CD4-positive, alpha-beta T cell (primary cell): ENCODE measurements around the gene RASAL3. TPM values are rescaled to one million over a fixed set of nuclear protein-coding genes. Genes with fewer than 3 reads are reported as not detected.

Source experiments
- ATAC-seq: fragments of 200-7000 bp; cut with Tn5 transposase; one replicate; pipeline ENCODE4 v1.10.0; 2022; ENCODE audit warnings: mild to moderate bottlenecking; ENCODE audit not compliant: poor library complexity
- CTCF ChIA-PET: fragments of 350-600 bp; sonication (Branson Sonifier 250); formaldehyde crosslinking; loops from one replicate; lab custom pipeline; 2021; ENCODE audit warnings: antibody characterized with exemption, inconsistent platforms; lab: Charles Lee
- POLR2A ChIA-PET: fragments of 350-600 bp; sonication (Branson Sonifier 250); formaldehyde crosslinking; loops from one replicate; lab custom pipeline; 2021; ENCODE audit warnings: antibody characterized with exemption, inconsistent platforms; lab: Charles Lee
- DNase-seq, 14 experiments: peaks; one replicate each; pipeline ENCODE4 v3.0.0-alpha.2; 2013 to 2020; ENCODE audit warnings: mixed read lengths in 2 of 14
- H3K27ac ChIP-seq, 2 donors: one replicate each; pipeline versions ENCODE4 v1.5.1 to v1.7.0; 2013; ENCODE audit warnings: low read length in 2 of 2, low read depth in 1 of 2, mild to moderate bottlenecking in 1 of 2
- H3K27me3 ChIP-seq, 2 experiments: 1 replicate in 1 of 2; 2 replicates in 1 of 2; pipeline versions ENCODE4 v1.6.1 to v1.7.0; 2013; ENCODE audit warnings: low read length in 2 of 2, control low read depth in 1 of 2, mild to moderate bottlenecking in 1 of 2, moderate library complexity in 1 of 2; ENCODE audit not compliant: insufficient read depth in 2 of 2, control insufficient read depth in 1 of 2
- H3K36me3 ChIP-seq: one replicate; pipeline ENCODE4 v1.6.1; 2013; ENCODE audit warnings: low read length, control low read depth; ENCODE audit not compliant: insufficient read depth
- H3K4me1 ChIP-seq: one replicate; pipeline ENCODE4 v1.6.1; 2013; ENCODE audit warnings: low read length, control low read depth; ENCODE audit not compliant: insufficient read depth
- H3K4me3 ChIP-seq: one replicate; pipeline ENCODE4 v1.5.1; 2013; ENCODE audit warnings: mild to moderate bottlenecking, low read length, moderate library complexity
- H3K9me3 ChIP-seq, 2 experiments: 1 replicate in 1 of 2; 2 replicates in 1 of 2; pipeline versions ENCODE4 v1.6.1 to v1.7.0; 2013; ENCODE audit warnings: low read length in 2 of 2, mild to moderate bottlenecking in 2 of 2, control low read depth in 1 of 2, moderate library complexity in 1 of 2; ENCODE audit not compliant: control insufficient read depth in 1 of 2, insufficient read depth in 1 of 2
- H3K27ac Mint-ChIP-seq: one replicate; pipeline ENCODE4 v1.8.0; 2020; ENCODE audit warnings: mixed read lengths
- H3K27me3 Mint-ChIP-seq: one replicate; pipeline ENCODE4 v1.8.0; 2021; ENCODE audit warnings: mixed read lengths
- H3K36me3 Mint-ChIP-seq: one replicate; pipeline ENCODE4 v1.8.0; 2021; ENCODE audit warnings: low read depth, mixed read lengths
- H3K4me1 Mint-ChIP-seq: one replicate; pipeline ENCODE4 v1.8.0; 2021; ENCODE audit warnings: low read depth, mixed read lengths
- H3K4me3 Mint-ChIP-seq: one replicate; pipeline ENCODE4 v1.8.0; 2020; ENCODE audit warnings: mild to moderate bottlenecking, mixed read lengths
- H3K9me3 Mint-ChIP-seq: one replicate; pipeline ENCODE4 v1.8.0; 2020; ENCODE audit warnings: mixed read lengths
- intact Hi-C, 2 experiments: fragments of 100-400 bp; cut with DNase I in 1 of 2; cut with micrococcal nuclease in 1 of 2; formaldehyde crosslinking; loops; one replicate each; pipeline versions ENCODE4 v1.15.1 to v1.9.0; 2023 to 2025; cut with DNase I, micrococcal nuclease
- total RNA-seq, 174 experiments: library from RNA in 2 of 174; stranded (reverse) in 2 of 174; gene quantifications; one replicate each; pipeline ENCODE4 v1.2.3 and lab custom pipeline; 2021 to 2026
- TF ChIP-seq, protein P1 (sequence below): fragments of 200-600 bp; IDR thresholded peaks from one replicate; pipeline ENCODE4 v1.8.0; 2022; ENCODE audit warnings: antibody characterized with exemption, mild to moderate bottlenecking

Gene RASAL3
- total RNA-seq, 2 experiments from 2014 or later, result 91.8 to 92.8 TPM

GRCh38 chr19:15418579-15419412 is 45.5 kb downstream of the RASAL3 start, which contains the start of gene AKAP8L:
AKAP8L (minus strand) TSS chr19:15418988; CDS start chr19:15418923, 65 bp downstream.
- DNase-seq, result peak; percentile 94 to 100 (median 98)
- Mint-ChIP-seq H3K9me3 (no peaks in the 10 kb centered on the region), H3K4me3 (peak within 1 kb of the TSS; percentile 94), H3K36me3 (peaks cover 50% of the 10 kb centered on the region), H3K27ac (peak within 1 kb of the TSS; percentile 92), H3K27me3 (no peaks in the 10 kb centered on the region), H3K4me1 (peaks cover 46% of the 10 kb centered on the region)
- POLR2A ChIA-PET, result interaction anchor here (0.6 to 8.2 kb wide), 47 partner anchors 10 to 1796 kb away, joined by 3 to 208 read pairs (median 5); partner anchors contain the start of genes AKAP8, BRD4, HSH2D and RASAL3
- CTCF ChIA-PET, result interaction anchor here (0.6 to 4.1 kb wide), 29 partner anchors 8 to 327 kb away, joined by 3 to 105 read pairs (median 5); partner anchors contain the start of genes AKAP8, RASAL3 and WIZ
- H3K9me3 ChIP-seq, result peaks cover 0 to 11% of the 10 kb centered on the region in 2 experiments
- peak; percentile 92 for ATAC-seq
- peaks cover 40% of the 10 kb centered on the region for H3K4me1 ChIP-seq
- H3K27ac ChIP-seq, result peak within 1 kb of the TSS; percentile 53 to 83
- peaks cover 22% of the 10 kb centered on the region for H3K36me3 ChIP-seq
- intact Hi-C loops, result loop anchor here (1.0 to 5.0 kb wide), 12 partner anchors 14 to 242 kb away; partner anchors contain the start of genes AKAP8 (in 1 of the 2) and BRD4 (in 1 of the 2)
- no peaks in the 10 kb centered on the region for H3K27me3 ChIP-seq
- peak within 1 kb of the TSS; percentile 94 for H3K4me3 ChIP-seq
- TF ChIP-seq, protein P1, sequence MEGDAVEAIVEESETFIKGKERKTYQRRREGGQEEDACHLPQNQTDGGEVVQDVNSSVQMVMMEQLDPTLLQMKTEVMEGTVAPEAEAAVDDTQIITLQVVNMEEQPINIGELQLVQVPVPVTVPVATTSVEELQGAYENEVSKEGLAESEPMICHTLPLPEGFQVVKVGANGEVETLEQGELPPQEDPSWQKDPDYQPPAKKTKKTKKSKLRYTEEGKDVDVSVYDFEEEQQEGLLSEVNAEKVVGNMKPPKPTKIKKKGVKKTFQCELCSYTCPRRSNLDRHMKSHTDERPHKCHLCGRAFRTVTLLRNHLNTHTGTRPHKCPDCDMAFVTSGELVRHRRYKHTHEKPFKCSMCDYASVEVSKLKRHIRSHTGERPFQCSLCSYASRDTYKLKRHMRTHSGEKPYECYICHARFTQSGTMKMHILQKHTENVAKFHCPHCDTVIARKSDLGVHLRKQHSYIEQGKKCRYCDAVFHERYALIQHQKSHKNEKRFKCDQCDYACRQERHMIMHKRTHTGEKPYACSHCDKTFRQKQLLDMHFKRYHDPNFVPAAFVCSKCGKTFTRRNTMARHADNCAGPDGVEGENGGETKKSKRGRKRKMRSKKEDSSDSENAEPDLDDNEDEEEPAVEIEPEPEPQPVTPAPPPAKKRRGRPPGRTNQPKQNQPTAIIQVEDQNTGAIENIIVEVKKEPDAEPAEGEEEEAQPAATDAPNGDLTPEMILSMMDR, result peak; percentile 85

DNA sequence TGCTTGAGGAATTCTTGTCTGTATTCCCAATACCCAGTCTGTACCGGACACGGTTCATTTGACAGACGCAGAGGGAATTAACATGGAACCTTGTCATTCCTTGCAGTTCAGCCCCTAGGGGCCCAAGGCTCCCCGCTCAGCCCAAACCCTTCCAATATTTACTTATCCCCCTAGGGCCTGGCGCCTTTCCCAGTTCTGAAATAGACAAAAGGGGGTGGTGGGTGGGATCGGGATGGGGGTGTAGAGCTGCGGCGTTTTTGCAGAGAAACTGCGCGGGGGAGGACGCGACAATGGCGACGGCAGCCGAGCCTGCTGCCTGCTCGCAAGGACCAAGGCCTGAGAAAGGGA is 46.1 kb downstream of the RASAL3 start:
- Mint-ChIP-seq H3K9me3 (no peaks in the 10 kb centered on the region), H3K4me3 (peak overlapping the region; percentile 94), H3K36me3 (peaks cover 48% of the 10 kb centered on the region), H3K4me1 (peaks cover 52% of the 10 kb centered on the region), H3K27ac (peak overlapping the region; percentile 92), H3K27me3 (no peaks in the 10 kb centered on the region)
- H3K9me3 ChIP-seq, result peaks cover 0 to 7% of the 10 kb centered on the region in 2 experiments
- no peak for ATAC-seq
- TF ChIP-seq, protein P1, result no peak
- peaks cover 45% of the 10 kb centered on the region for H3K4me1 ChIP-seq
- H3K36me3 ChIP-seq, result peaks cover 16% of the 10 kb centered on the region
- no peaks in the 10 kb centered on the region for H3K27me3 ChIP-seq
- peak in 1 of 14 experiments; percentile 8 for DNase-seq
- intact Hi-C loops, result loop anchor here (1.0 to 5.0 kb wide), 8 partner anchors 15 to 241 kb away; partner anchors contain the start of gene BRD4 (in 1 of the 2)
- H3K27ac ChIP-seq, result peak overlapping the region; percentile 53 to 83
- CTCF ChIA-PET, result interaction anchor here (1.1 to 4.1 kb wide), 10 partner anchors 36 to 326 kb away, joined by 3 to 105 read pairs (median 16); partner anchors contain the start of genes AKAP8 and RASAL3
- H3K4me3 ChIP-seq, result peak overlapping the region; percentile 94
- POLR2A ChIA-PET, result interaction anchor here (0.8 to 8.2 kb wide), 34 partner anchors 9 to 728 kb away, joined by 3 to 208 read pairs (median 5); partner anchors contain the start of genes AKAP8, BRD4, HSH2D and RASAL3

DNA sequence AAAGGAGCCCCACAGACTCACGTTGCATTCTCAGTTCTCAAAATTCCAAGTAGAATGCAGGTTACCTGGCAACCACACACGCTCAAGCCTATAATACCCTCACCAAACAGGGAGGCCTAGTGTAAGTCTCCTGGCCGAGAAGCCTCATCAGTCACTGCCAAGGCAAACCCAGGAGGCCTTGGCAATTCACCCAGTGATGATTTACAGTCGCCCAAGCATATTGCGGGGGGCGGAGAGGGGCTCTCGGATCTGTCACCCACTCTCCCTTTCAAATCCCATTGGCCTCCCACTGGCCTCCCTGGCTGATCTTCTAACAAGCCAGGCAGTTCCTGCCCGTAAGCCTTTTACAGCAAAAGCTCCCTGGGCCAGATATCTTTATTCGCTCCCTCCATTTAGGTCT is 46.6 kb downstream of the RASAL3 start:
- Histone ChIP-seq H3K9me3 (peaks cover 0 to 2% of the 10 kb centered on the region in 2 experiments), H3K4me1 (peaks cover 50% of the 10 kb centered on the region), H3K27ac (peak overlapping the region in 1 of 2 donors; percentile 53), H3K4me3 (peak overlapping the region; percentile 94), H3K27me3 (no peaks in the 10 kb centered on the region), H3K36me3 (peaks cover 14% of the 10 kb centered on the region)
- ChIA-PET POLR2A (interaction anchor here (0.8 to 8.2 kb wide), 8 partner anchors 12 to 134 kb away, joined by 3 to 208 read pairs (median 20); partner anchors contain the start of genes AKAP8, BRD4 and RASAL3), CTCF (interaction anchor here (2.4 to 4.1 kb wide), 2 partner anchors 50 to 138 kb away, joined by 31 to 105 read pairs; no protein-coding TSS in a partner anchor)
- Mint-ChIP-seq H3K4me1 (peaks cover 57% of the 10 kb centered on the region), H3K4me3 (peak overlapping the region; percentile 94), H3K27ac (peak overlapping the region; percentile 92), H3K9me3 (no peaks in the 10 kb centered on the region), H3K27me3 (no peaks in the 10 kb centered on the region), H3K36me3 (peaks cover 48% of the 10 kb centered on the region)
- ATAC-seq, result no peak
- TF ChIP-seq, protein P1, result no peak
- intact Hi-C loops, result loop anchor here (1.0 to 5.0 kb wide), 8 partner anchors 15 to 241 kb away; partner anchors contain the start of gene BRD4 (in 1 of the 2)
- no peak for DNase-seq
